AG09309 (cell line): ENCODE measurements around the gene BTBD10.

Source experiments
- DNase-seq: peaks from one replicate; pipeline ENCODE4 v3.0.0-alpha.2; 2010; ENCODE audit warnings: low read depth
- H3K4me3 ChIP-seq: 2 replicates; pipeline ENCODE4 v1.5.1; 2011; ENCODE audit warnings: mild to moderate bottlenecking, low read depth, low read length, moderate library complexity; ENCODE audit not compliant: control insufficient read depth
- CTCF ChIP-seq: IDR thresholded peaks from 2 replicates; pipeline ENCODE4 v1.5.1; 2011; ENCODE audit warnings: mild to moderate bottlenecking, low read depth, low read length, inconsistent platforms; ENCODE audit not compliant: insufficient read depth, control insufficient read depth; ENCODE audit errors: missing control alignments

BTBD10 gene

GRCh38 chr11:13354335-13354734 lies 108.7 kb downstream of the BTBD10 start:
- no peak for DNase-seq
- peak; percentile 39 for TF ChIP-seq CTCF
- no peak overlapping the region for H3K4me3 ChIP-seq

DNA sequence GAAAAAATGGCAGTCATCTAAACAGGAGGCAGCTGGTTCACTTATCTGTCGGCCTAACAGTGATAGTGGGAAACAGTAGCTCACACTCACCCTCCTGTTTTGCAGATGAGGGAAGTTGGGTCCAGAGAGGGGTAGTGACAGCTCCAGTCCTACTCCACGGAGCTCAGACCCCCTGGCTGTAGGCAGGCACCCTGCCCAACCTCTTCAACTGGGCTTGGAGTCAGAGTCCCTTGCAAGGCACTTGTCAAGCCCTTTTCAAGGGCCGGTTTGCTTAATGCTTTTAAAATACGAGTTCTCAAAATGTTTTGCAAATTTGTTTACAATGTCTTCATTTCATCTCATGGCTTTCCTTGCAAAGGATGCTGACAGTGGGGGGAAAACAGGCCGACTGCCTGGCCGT lies 110.3 kb downstream of the BTBD10 start:
- TF ChIP-seq CTCF = no peak

GRCh38 chr11:13349581-13349980 lies 113.4 kb downstream of the BTBD10 start:
- TF ChIP-seq CTCF = no peak
- H3K4me3 ChIP-seq = no peak overlapping the region
- DNase-seq = no peak

More for the DNA sequence above, 110.3 kb downstream of the BTBD10 start:
- no peak overlapping the region for H3K4me3 ChIP-seq
- DNase-seq = no peak

DNA sequence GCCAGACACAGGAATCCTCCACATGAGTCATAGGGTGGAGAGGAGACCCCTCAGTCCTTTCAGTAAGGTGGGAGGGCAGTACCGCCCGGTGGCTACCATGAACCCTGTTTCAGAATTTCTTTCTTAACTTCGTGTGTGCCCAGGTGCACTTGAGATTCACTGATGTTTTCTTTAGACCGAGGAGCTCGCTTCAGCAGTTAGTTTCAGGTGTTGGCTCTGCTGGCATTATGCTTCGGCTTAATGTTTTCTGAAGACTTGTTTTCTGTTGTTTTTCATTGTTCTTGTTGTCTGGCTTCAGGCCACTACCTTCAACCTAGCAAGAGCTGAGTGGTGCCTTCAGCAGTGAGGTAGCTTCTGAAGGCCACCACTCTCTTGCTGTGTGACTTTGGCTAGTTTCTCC lies 114.0 kb downstream of the BTBD10 start:
- TF ChIP-seq CTCF = no peak
- H3K4me3 ChIP-seq = no peak overlapping the region
- DNase-seq = no peak

GRCh38 chr11:13348305-13348704 lies 114.7 kb downstream of the BTBD10 start:
- DNase-seq = no peak
- no peak overlapping the region for H3K4me3 ChIP-seq
- no peak for TF ChIP-seq CTCF

- no peak for DNase-seq
- no peak for TF ChIP-seq CTCF
- no peak overlapping the region for H3K4me3 ChIP-seq
Observed at GRCh38 chr11:13347901-13348300, 115.1 kb downstream of the BTBD10 start.

DNA sequence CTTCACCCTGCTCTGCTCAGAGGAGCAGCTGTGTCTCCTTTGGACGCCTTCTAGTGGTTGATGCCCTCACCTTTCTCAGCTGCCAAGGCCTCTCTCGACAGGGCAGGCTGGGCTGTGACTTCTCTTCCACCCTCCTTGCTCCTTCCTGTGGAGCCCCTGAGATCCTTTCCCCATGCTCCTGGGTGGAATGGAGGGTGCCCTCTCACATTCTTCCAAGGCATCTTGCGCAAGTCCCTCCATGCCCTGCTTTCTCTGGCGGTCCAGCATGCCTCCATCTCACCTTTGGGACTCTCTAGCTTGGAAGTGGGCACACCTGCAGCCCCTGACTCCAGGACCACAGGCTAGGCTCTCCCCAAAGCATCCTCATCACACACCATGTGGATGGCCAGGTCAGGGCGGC lies 116.6 kb downstream of the BTBD10 start:
- TF ChIP-seq CTCF = no peak
- DNase-seq = no peak
- H3K4me3 ChIP-seq = no peak overlapping the region
